Smooth muscle cell (in vitro differentiated cells): ENCODE data around the gene NEU4. TPM values are rescaled to one million over a fixed set of nuclear protein-coding genes. Genes with fewer than 3 reads are reported as not detected.
"Not testable (repeated sequence)": the region's sequence is repeated elsewhere in the genome, so short reads cannot be mapped to it uniquely, and the experiment has no call there.

Experiments
- DNase-seq: peaks from one replicate; lab custom pipeline; 2025; ENCODE audit not compliant: unreplicated experiment; lab: John Stamatoyannopoulos, UW
- H2AFZ ChIP-seq: fragments of 200-600 bp; sonication (generic); 2 replicates; pipeline ENCODE4 v1.6.0; 2016; ENCODE audit warnings: antibody characterized with exemption, low read depth, mild to moderate bottlenecking
- H3F3A ChIP-seq: fragments of 200-600 bp; sonication (generic); 2 replicates; pipeline ENCODE4 v1.6.0; 2017; ENCODE audit warnings: antibody characterized with exemption, low read depth
- H3K27ac ChIP-seq: fragments of 200-600 bp; sonication (generic); 2 replicates; pipeline ENCODE4 v1.5.1; 2016; ENCODE audit warnings: low read depth, mild to moderate bottlenecking
- H3K27me3 ChIP-seq: fragments of 200-600 bp; sonication (generic); 2 replicates; pipeline ENCODE4 v1.6.1; 2016; ENCODE audit warnings: low read depth, mild to moderate bottlenecking
- H3K36me3 ChIP-seq: fragments of 200-600 bp; sonication (generic); 2 replicates; pipeline ENCODE4 v1.5.1; 2016; ENCODE audit warnings: low read depth
- H3K4me1 ChIP-seq: fragments of 200-600 bp; sonication (generic); 2 replicates; pipeline ENCODE4 v1.5.1; 2016; ENCODE audit warnings: low read depth
- H3K4me2 ChIP-seq: fragments of 200-600 bp; sonication (generic); 2 replicates; pipeline ENCODE4 v1.6.0; 2016; ENCODE audit warnings: mild to moderate bottlenecking
- H3K4me3 ChIP-seq: fragments of 200-600 bp; sonication (generic); 2 replicates; pipeline ENCODE4 v1.5.1; 2016; ENCODE audit warnings: mild to moderate bottlenecking
- H3K79me2 ChIP-seq: fragments of 200-600 bp; sonication (generic); 2 replicates; pipeline ENCODE4 v1.6.0; 2016; ENCODE audit warnings: low read depth, mild to moderate bottlenecking
- H3K9ac ChIP-seq: fragments of 200-600 bp; sonication (generic); 2 replicates; pipeline ENCODE4 v1.6.0; 2016; ENCODE audit warnings: low read depth
- H3K9me3 ChIP-seq: fragments of 200-600 bp; sonication (generic); replicated peaks from 2 replicates; pipeline ENCODE4 v1.5.1; 2016; ENCODE audit warnings: low read depth
- H4K20me1 ChIP-seq: fragments of 200-600 bp; sonication (generic); 2 replicates; pipeline ENCODE4 v1.6.0; 2016; ENCODE audit warnings: low read depth
- WGBS: methylation state at CpG from one replicate; pipeline ENCODE4 v1.1.7; 2016; ENCODE audit warnings: low lambda C conversion rate; 5-methylcytosine and 5-hydroxymethylcytosine counted together
- polyA plus RNA-seq: library from polyadenylated mRNA; unstranded; fragments of >200 nt; fragmentation: Nextera tagmentation; extraction: Ambion mirVana; gene quantifications from 2 replicates; pipeline ENCODE4 v1.2.1, GENCODE V29; 2016
- total RNA-seq: library from RNA; depleted of rRNA; stranded (reverse); fragments of >200 nt; gene quantifications from 2 replicates; pipeline ENCODE4 v1.2.3, GENCODE V29; 2014
- TF ChIP-seq, protein P1 (sequence below): fragments of 200-600 bp; sonication (generic); IDR thresholded peaks from 2 replicates; pipeline ENCODE4 v1.5.1; 2017; ENCODE audit warnings: borderline replicate concordance, mild to moderate bottlenecking, antibody characterized with exemption; ENCODE audit not compliant: insufficient read depth, poor library complexity, severe bottlenecking

Gene NEU4
- total and polyA plus RNA-seq, 2 experiments from 2014 or later: 0.10 TPM; not detected in 1

GRCh38 chr2:241799522-241800197 is 9.3 kb upstream of the NEU4 start:
- Histone ChIP-seq H3K27me3 (no peaks in the 10 kb centered on the region), H3K27ac (no peak overlapping the region), H2AFZ (no peak overlapping the region), H4K20me1 (no peaks in the 10 kb centered on the region), H3K9ac (no peak overlapping the region), H3K79me2 (no peaks in the 10 kb centered on the region), H3K9me3 (no peaks in the 10 kb centered on the region), H3F3A (no peaks in the 10 kb centered on the region), H3K4me3 (no peak overlapping the region), H3K36me3 (no peaks in the 10 kb centered on the region), H3K4me1 (peaks cover 3% of the 10 kb centered on the region), H3K4me2 (no peak overlapping the region)
- WGBS: 93% methylated on average over 10 of the region's 10 CpGs
- TF ChIP-seq, protein P1, sequence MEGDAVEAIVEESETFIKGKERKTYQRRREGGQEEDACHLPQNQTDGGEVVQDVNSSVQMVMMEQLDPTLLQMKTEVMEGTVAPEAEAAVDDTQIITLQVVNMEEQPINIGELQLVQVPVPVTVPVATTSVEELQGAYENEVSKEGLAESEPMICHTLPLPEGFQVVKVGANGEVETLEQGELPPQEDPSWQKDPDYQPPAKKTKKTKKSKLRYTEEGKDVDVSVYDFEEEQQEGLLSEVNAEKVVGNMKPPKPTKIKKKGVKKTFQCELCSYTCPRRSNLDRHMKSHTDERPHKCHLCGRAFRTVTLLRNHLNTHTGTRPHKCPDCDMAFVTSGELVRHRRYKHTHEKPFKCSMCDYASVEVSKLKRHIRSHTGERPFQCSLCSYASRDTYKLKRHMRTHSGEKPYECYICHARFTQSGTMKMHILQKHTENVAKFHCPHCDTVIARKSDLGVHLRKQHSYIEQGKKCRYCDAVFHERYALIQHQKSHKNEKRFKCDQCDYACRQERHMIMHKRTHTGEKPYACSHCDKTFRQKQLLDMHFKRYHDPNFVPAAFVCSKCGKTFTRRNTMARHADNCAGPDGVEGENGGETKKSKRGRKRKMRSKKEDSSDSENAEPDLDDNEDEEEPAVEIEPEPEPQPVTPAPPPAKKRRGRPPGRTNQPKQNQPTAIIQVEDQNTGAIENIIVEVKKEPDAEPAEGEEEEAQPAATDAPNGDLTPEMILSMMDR: no peak
- no peak for DNase-seq

DNA sequence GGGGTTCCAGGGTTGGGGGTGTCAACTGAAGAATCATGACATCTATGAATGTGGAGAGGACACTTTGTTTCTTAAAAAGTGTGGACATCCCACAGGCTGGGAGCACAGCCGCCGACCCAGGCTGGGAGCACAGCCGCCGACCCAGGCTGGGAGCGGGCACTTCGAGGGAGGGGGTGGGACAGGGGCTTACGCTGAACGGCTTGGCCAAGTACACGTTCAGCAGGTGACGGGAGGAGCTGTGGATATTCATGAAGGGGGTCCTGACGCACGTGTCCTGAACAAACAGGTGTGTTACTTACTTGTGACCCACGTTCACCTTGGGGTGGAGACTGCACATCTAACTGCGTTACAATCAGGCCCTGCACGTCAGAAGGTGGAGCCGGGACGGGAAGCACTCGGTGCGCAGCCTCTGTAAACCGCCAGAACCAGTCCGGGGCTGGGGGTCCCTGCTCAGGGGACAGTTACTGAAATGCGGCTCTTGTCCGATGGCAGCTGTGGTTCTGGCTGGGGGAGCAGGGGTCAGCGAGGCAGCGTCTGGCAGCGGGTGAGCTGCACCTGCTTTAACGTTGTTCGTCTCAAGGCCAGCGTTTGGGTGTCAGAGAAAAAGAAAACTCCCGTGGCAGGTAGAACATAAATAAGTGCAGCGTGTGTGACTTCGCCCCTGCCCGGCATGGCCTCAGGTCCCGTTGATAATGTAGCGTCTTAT is 8.6 kb upstream of the NEU4 start:
- not testable (repeated sequence) for H3K4me3 ChIP-seq, H3K9me3 ChIP-seq, H3K4me2 ChIP-seq, H2AFZ ChIP-seq, H3K9ac ChIP-seq, H3K79me2 ChIP-seq, DNase-seq, H3F3A ChIP-seq, H3K36me3 ChIP-seq, H3K27me3 ChIP-seq, H3K4me1 ChIP-seq, H3K27ac ChIP-seq, H4K20me1 ChIP-seq
- 93% methylated on average over 35 of the region's 35 CpGs for WGBS

DNA sequence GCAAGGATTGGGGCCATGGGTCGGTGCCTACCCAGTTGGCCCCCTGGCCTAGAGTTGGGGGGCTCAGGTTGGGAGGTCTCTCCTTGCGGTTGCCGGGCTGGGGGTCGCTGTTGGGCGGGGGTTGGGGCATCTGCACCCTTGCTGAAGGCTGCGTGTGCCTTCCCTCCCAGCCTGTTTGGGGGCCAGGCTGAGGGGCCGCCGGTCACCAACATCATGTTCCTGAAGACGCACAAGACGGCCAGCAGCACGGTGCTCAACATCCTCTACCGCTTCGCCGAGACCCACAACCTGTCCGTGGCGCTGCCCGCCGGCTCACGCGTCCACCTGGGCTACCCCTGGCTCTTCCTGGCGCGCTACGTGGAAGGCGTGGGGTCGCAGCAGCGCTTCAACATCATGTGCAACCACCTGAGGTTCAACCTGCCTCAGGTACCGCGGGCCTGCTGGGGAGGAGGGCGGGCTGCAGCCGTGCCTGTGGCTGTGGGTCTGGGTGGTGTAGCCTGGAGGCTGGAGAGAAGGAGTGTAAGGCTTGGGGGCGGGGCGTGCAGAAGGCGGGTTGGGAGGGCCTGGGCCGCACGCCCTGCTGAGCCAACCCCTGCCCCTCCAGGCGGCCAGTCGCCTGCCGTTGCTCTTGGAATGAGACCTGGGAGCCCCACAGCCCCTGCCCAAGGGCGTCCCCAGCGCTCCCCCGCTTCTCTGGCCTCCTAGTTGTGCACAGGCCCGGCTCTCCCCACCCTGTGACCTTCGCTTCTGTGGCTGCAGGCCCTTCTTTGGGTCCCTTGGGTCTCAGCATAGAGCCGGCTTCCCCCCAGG is 7.2 kb upstream of the NEU4 start:
- TF ChIP-seq, protein P1: no peak
- 74% methylated on average over 33 of the region's 44 CpGs for WGBS

More for the DNA sequence above, 7.2 kb upstream of the NEU4 start:
- Histone ChIP-seq H3K4me3 (no peak overlapping the region), H3F3A (no peaks in the 10 kb centered on the region), H3K79me2 (no peaks in the 10 kb centered on the region), H3K27ac (no peak overlapping the region), H3K4me1 (peaks cover 5% of the 10 kb centered on the region), H3K36me3 (no peaks in the 10 kb centered on the region), H2AFZ (no peak overlapping the region), H3K9me3 (no peaks in the 10 kb centered on the region), H3K27me3 (no peaks in the 10 kb centered on the region), H3K9ac (no peak overlapping the region), H4K20me1 (no peaks in the 10 kb centered on the region), H3K4me2 (no peak overlapping the region)
- DNase-seq: no peak
